GM12878 (cell line): ENCODE measurements around the gene PDGFD.

Source experiments
- BCL11A ChIP-seq: IDR thresholded peaks from 2 replicates; pipeline ENCODE4 v1.6.1; 2011; ENCODE audit warnings: low read depth, low read length
- E2F4 ChIP-seq: IDR thresholded peaks from 2 replicates; pipeline ENCODE4 v1.6.1; 2012; ENCODE audit warnings: low read depth, low read length, improper control_type of control experiment
- E4F1 ChIP-seq: fragments of 450-650 bp; IDR thresholded peaks from 2 replicates; pipeline ENCODE4 v1.6.1; 2018; ENCODE audit warnings: borderline replicate concordance, mild to moderate bottlenecking; ENCODE audit not compliant: partially characterized antibody
- FOXK2 ChIP-seq: fragments of 450-650 bp; IDR thresholded peaks from 2 replicates; pipeline ENCODE4 v1.6.1; 2017; ENCODE audit warnings: mild to moderate bottlenecking, moderate library complexity
- FOXM1 ChIP-seq: IDR thresholded peaks from 2 replicates; pipeline ENCODE4 v1.6.1; 2012; ENCODE audit warnings: low read depth, mild to moderate bottlenecking, inconsistent platforms, low read length, moderate library complexity
- IKZF2 ChIP-seq, 2 experiments: fragments of 450-650 bp; IDR thresholded peaks; 2 replicates each; pipeline ENCODE4 v1.6.1; 2017; ENCODE audit warnings: mild to moderate bottlenecking in 2 of 2, moderate library complexity in 2 of 2
- NFIC ChIP-seq: IDR thresholded peaks from 2 replicates; pipeline ENCODE4 v1.6.1; 2012; ENCODE audit warnings: low read depth, mild to moderate bottlenecking, inconsistent platforms, low read length, moderate library complexity
- RELB ChIP-seq: fragments of 450-650 bp; IDR thresholded peaks from 2 replicates; pipeline ENCODE4 v1.6.1; 2017; ENCODE audit warnings: low read depth, mild to moderate bottlenecking, moderate library complexity
- SRF ChIP-seq, 2 experiments: IDR thresholded peaks; 2 replicates each; pipeline ENCODE4 v1.6.1; 2011; ENCODE audit warnings: low read depth in 2 of 2, low read length in 2 of 2, mild to moderate bottlenecking in 1 of 2, moderate library complexity in 1 of 2
- TARDBP ChIP-seq: IDR thresholded peaks from 2 replicates; pipeline ENCODE4 v1.6.1; 2016; ENCODE audit warnings: borderline replicate concordance
- TCF12 ChIP-seq: IDR thresholded peaks from 2 replicates; pipeline ENCODE4 v1.6.1; 2011; ENCODE audit warnings: low read depth, mild to moderate bottlenecking, low read length
- TF ChIP-seq, protein P1 (sequence below), 3 experiments: IDR thresholded peaks in 2 of 3; conservative IDR thresholded peaks in 1 of 3; 2 replicates each; pipeline ENCODE4 v1.5.1; 2011; ENCODE audit warnings: low read depth in 3 of 3, low read length in 3 of 3, mild to moderate bottlenecking in 3 of 3, control low read depth in 2 of 3, moderate library complexity in 2 of 3, inconsistent platforms in 1 of 3, mixed read lengths in 1 of 3; ENCODE audit not compliant: control insufficient read depth in 2 of 3, insufficient read depth in 1 of 3; ENCODE audit errors: extremely low read depth in 1 of 3
- TF ChIP-seq, protein P2 (sequence below): fragments of 450-650 bp; IDR thresholded peaks from 2 replicates; pipeline ENCODE4 v1.6.1; 2017; ENCODE audit warnings: mild to moderate bottlenecking, moderate library complexity

- TF ChIP-seq RELB = no peak
- TF ChIP-seq FOXM1 = no peak
- TF ChIP-seq E4F1 = no peak
- TF ChIP-seq SRF (IDR thresholded peaks at IDR 0.05; ENCODE audit: low read depth in 2 of 2, low read length in 2 of 2) = no peak
- no peak for TF ChIP-seq FOXK2
- TF ChIP-seq, protein P1, sequence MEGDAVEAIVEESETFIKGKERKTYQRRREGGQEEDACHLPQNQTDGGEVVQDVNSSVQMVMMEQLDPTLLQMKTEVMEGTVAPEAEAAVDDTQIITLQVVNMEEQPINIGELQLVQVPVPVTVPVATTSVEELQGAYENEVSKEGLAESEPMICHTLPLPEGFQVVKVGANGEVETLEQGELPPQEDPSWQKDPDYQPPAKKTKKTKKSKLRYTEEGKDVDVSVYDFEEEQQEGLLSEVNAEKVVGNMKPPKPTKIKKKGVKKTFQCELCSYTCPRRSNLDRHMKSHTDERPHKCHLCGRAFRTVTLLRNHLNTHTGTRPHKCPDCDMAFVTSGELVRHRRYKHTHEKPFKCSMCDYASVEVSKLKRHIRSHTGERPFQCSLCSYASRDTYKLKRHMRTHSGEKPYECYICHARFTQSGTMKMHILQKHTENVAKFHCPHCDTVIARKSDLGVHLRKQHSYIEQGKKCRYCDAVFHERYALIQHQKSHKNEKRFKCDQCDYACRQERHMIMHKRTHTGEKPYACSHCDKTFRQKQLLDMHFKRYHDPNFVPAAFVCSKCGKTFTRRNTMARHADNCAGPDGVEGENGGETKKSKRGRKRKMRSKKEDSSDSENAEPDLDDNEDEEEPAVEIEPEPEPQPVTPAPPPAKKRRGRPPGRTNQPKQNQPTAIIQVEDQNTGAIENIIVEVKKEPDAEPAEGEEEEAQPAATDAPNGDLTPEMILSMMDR (IDR thresholded peaks at IDR 0.05 in 2 of 3, conservative IDR thresholded peaks at IDR 0.05 in 1 of 3; ENCODE audit: control insufficient read depth in 2 of 3, extremely low read depth in 1 of 3, insufficient read depth in 1 of 3, low read depth in 3 of 3, low read length in 3 of 3) = no peak
- TF ChIP-seq, protein P2, sequence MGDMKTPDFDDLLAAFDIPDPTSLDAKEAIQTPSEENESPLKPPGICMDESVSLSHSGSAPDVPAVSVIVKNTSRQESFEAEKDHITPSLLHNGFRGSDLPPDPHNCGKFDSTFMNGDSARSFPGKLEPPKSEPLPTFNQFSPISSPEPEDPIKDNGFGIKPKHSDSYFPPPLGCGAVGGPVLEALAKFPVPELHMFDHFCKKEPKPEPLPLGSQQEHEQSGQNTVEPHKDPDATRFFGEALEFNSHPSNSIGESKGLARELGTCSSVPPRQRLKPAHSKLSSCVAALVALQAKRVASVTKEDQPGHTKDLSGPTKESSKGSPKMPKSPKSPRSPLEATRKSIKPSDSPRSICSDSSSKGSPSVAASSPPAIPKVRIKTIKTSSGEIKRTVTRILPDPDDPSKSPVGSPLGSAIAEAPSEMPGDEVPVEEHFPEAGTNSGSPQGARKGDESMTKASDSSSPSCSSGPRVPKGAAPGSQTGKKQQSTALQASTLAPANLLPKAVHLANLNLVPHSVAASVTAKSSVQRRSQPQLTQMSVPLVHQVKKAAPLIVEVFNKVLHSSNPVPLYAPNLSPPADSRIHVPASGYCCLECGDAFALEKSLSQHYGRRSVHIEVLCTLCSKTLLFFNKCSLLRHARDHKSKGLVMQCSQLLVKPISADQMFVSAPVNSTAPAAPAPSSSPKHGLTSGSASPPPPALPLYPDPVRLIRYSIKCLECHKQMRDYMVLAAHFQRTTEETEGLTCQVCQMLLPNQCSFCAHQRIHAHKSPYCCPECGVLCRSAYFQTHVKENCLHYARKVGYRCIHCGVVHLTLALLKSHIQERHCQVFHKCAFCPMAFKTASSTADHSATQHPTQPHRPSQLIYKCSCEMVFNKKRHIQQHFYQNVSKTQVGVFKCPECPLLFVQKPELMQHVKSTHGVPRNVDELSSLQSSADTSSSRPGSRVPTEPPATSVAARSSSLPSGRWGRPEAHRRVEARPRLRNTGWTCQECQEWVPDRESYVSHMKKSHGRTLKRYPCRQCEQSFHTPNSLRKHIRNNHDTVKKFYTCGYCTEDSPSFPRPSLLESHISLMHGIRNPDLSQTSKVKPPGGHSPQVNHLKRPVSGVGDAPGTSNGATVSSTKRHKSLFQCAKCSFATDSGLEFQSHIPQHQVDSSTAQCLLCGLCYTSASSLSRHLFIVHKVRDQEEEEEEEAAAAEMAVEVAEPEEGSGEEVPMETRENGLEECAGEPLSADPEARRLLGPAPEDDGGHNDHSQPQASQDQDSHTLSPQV = no peak
- TF ChIP-seq IKZF2 (IDR thresholded peaks at IDR 0.05) = no peak
- no peak for TF ChIP-seq BCL11A
- no peak for TF ChIP-seq NFIC
- TF ChIP-seq TARDBP = no peak
- no peak for TF ChIP-seq E2F4
- no peak for TF ChIP-seq TCF12
These were observed 280.1 kb downstream of the PDGFD start for GRCh38 chr11:103883856-103884255.
